NCI-H526 (cell line): Measurements from ENCODE around the gene TEX11.

Experiments used
- DNase-seq, 2 experiments: peaks; one replicate each; lab custom pipeline; 2025; lab: John Stamatoyannopoulos, UW

Gene TEX11

GRCh38 chrX:70497026-70497425 lies 411.5 kb downstream of the TEX11 start:
- DNase-seq, result no peak

- DNase-seq, result no peak
Measured at GRCh38 chrX:70496491-70496890, 412.0 kb downstream of the TEX11 start.

GRCh38 chrX:70494441-70494840 lies 414.1 kb downstream of the TEX11 start:
- no peak for DNase-seq

- no peak for DNase-seq
Measured at GRCh38 chrX:70488856-70489255, 419.7 kb downstream of the TEX11 start.

- peak; percentile 83 to 89 for DNase-seq
Measured at GRCh38 chrX:70485466-70485865, 423.0 kb downstream of the TEX11 start.

GRCh38 chrX:70482300-70482699 lies 426.2 kb downstream of the TEX11 start:
- DNase-seq, result no peak

- no peak for DNase-seq
Measured at GRCh38 chrX:70481471-70482270, 426.8 kb downstream of the TEX11 start.

GRCh38 chrX:70480660-70481018 lies 427.9 kb downstream of the TEX11 start:
- no peak for DNase-seq

- DNase-seq, result no peak
Measured at GRCh38 chrX:70479922-70480659, 428.4 kb downstream of the TEX11 start.

- peak in 1 of 2 experiments; percentile 15 for DNase-seq
Measured at GRCh38 chrX:70479247-70479921, 429.1 kb downstream of the TEX11 start.
